Sigmoid colon (tissue), 4 donors: Measurements from ENCODE around the gene TIMM8A.

Experiments used
- EP300 ChIP-seq, 4 donors: sonication (generic); formaldehyde crosslinking; IDR thresholded peaks; one replicate each; pipeline ENCODE4 v1.6.1; 2017; ENCODE audit warnings: antibody characterized with exemption in 4 of 4
- POLR2A ChIP-seq, 2 donors: fragments of 450-650 bp; IDR thresholded peaks; one replicate each; pipeline ENCODE4 v1.6.1; 2016; ENCODE audit warnings: antibody characterized with exemption in 2 of 2, mild to moderate bottlenecking in 2 of 2, moderate library complexity in 2 of 2
- TF ChIP-seq, protein P1 (sequence below), 4 experiments: fragments of 450-650 bp in 3 of 4; fragments of 200-600 bp in 1 of 4; IDR thresholded peaks; one replicate each; pipeline ENCODE4 v1.5.1; 2016 to 2019; ENCODE audit warnings: antibody characterized with exemption in 4 of 4, mild to moderate bottlenecking in 3 of 4, moderate library complexity in 2 of 4

- no peak for TF ChIP-seq EP300 (IDR thresholded peaks at IDR 0.05)
- TF ChIP-seq, protein P1, sequence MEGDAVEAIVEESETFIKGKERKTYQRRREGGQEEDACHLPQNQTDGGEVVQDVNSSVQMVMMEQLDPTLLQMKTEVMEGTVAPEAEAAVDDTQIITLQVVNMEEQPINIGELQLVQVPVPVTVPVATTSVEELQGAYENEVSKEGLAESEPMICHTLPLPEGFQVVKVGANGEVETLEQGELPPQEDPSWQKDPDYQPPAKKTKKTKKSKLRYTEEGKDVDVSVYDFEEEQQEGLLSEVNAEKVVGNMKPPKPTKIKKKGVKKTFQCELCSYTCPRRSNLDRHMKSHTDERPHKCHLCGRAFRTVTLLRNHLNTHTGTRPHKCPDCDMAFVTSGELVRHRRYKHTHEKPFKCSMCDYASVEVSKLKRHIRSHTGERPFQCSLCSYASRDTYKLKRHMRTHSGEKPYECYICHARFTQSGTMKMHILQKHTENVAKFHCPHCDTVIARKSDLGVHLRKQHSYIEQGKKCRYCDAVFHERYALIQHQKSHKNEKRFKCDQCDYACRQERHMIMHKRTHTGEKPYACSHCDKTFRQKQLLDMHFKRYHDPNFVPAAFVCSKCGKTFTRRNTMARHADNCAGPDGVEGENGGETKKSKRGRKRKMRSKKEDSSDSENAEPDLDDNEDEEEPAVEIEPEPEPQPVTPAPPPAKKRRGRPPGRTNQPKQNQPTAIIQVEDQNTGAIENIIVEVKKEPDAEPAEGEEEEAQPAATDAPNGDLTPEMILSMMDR (IDR thresholded peaks at IDR 0.05) = no peak
- no peak for TF ChIP-seq POLR2A (IDR thresholded peaks at IDR 0.05)
These were observed 16.8 kb upstream of the TIMM8A start for GRCh38 chrX:101365301-101365795.
